Tibial nerve (tissue), 3 donors: ENCODE results near the gene CABP1.

Experiments used
- POLR2A ChIP-seq, 2 donors: fragments of 450-650 bp; IDR thresholded peaks; one replicate each; pipeline ENCODE4 v1.6.1; 2017; ENCODE audit warnings: antibody characterized with exemption in 2 of 2, mild to moderate bottlenecking in 2 of 2, moderate library complexity in 2 of 2
- TF ChIP-seq, protein P1 (sequence below), 5 experiments: fragments of 200-600 bp in 3 of 5; fragments of 450-650 bp in 2 of 5; sonication (generic) in 3 of 5; IDR thresholded peaks; one replicate each; pipeline ENCODE4 v1.5.1; 2016 to 2019; ENCODE audit warnings: antibody characterized with exemption in 5 of 5, mild to moderate bottlenecking in 3 of 5, moderate library complexity in 2 of 5

DNA sequence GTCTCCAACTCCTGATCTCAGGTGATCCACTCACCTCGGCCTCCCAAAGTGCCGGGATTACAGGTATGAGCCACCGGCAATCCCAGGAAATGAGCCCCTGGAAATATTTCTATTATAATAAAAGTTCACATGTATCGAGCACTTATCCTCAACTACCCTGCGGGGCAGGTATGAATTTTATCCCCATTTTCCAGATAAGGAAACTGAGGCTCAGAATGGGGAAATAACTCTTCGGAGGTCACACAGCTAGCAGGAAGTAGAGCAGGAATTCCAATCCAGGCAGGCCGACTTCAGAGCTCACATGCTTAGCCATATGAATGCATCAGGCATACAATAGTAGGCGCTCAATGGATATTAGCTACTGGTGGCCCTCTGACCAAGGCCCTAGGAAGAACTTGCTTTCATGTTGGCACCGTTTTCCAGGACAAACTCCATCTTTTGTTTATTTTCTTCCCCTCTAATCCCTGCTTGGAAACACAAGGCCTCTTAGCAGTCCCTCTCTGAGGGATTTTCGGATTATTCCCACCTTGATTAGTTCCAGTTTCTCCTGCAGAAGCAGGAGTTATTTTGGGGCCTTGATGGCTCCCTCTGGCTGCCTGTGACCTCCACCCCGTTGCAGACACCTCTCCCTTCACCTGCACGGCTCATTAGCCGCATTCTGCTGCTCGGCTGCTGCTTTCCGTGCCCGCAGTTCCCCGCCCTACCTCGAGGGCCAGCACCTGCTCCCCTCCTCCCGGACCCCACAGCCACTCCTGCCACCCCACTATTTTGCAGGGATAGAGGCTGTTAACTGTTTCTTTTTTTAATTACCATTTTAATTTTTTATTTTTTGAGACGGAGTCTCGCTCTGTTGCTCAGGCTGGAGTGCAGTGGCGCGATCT lies 40.5 kb upstream of the CABP1 start:
- TF ChIP-seq, protein P1, sequence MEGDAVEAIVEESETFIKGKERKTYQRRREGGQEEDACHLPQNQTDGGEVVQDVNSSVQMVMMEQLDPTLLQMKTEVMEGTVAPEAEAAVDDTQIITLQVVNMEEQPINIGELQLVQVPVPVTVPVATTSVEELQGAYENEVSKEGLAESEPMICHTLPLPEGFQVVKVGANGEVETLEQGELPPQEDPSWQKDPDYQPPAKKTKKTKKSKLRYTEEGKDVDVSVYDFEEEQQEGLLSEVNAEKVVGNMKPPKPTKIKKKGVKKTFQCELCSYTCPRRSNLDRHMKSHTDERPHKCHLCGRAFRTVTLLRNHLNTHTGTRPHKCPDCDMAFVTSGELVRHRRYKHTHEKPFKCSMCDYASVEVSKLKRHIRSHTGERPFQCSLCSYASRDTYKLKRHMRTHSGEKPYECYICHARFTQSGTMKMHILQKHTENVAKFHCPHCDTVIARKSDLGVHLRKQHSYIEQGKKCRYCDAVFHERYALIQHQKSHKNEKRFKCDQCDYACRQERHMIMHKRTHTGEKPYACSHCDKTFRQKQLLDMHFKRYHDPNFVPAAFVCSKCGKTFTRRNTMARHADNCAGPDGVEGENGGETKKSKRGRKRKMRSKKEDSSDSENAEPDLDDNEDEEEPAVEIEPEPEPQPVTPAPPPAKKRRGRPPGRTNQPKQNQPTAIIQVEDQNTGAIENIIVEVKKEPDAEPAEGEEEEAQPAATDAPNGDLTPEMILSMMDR (IDR thresholded peaks at IDR 0.05), result no peak
- TF ChIP-seq POLR2A (IDR thresholded peaks at IDR 0.05), result no peak
